ENCODE data around the gene BACE1-AS.

GRCh38 chr11:117295438-117296137 is 4.4 kb downstream of the BACE1-AS start:
- TF ChIP-seq POLR2A (IDR thresholded peaks at IDR 0.05; ENCODE audit: low read depth, low read length) (no peak), TAF1 (IDR thresholded peaks at IDR 0.05; ENCODE audit: borderline replicate concordance, low read depth, low read length) (no peak)

Measured in GM12892 (cell line).